SHP77 (cell line): Measurements from ENCODE around the gene USH1G.
"Not testable (repeated sequence)": the region's sequence is repeated elsewhere in the genome, so short reads cannot be mapped to it uniquely, and the experiment has no call there.

Experiments
- DNase-seq, 2 experiments: peaks; one replicate each; lab custom pipeline; 2025; lab: John Stamatoyannopoulos, UW

The USH1G gene

GRCh38 chr17:74922694-74923537 lies at the start of gene USH1G:
USH1G (minus strand) TSS chr17:74923255; CDS start chr17:74923073, 182 bp downstream.
- no peak for DNase-seq

DNA sequence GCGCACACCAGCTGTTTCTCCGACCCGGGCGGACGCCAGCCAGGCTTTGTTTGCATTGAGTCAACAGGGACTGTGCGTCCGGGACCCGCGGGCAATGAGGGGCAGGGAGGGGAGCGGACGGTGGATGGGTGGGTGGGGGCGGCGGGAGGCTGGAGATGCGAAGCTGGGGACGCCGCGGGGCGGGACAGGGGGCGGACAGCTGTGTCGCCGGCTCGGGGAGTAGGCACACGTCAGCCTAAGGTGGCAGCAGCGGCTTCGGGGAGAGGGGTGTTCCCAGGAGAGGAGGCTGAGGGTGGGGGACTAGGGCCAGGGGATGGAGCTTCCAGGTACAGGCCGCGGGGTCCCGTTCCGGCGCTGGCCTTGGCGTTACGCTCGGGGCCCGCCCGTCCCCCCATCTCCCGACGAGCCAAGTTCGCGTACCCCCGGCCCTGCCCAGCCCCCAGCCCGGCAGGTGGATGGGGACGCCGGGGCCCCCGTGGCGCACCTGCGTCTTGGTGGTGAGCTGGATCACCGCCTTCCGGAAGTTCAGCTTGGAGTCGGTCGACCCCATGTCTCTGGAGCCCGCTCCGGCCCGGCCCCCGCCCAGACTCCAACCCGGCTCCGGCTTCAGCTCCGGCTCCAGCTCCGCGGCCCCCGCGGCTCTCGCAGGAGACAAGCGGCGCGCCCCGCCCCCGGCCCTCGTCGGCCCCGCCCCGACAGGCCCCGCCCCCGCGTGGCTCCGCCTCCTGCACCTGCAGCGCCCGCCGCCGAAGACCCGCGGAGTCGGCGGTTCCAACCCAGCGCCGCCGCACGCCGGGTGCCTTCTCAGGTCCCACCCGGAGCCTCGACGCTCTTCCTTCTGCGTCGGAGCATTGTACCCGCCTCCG lies 49.3 kb upstream of the USH1G start, which contains the start of gene HID1:
TSS of gene HID1 (minus strand) at position 653 of the 866 bp plus-strand sequence. CDS start at position 550, 103 bp downstream.
- peak; percentile 79 to 91 for DNase-seq

DNA sequence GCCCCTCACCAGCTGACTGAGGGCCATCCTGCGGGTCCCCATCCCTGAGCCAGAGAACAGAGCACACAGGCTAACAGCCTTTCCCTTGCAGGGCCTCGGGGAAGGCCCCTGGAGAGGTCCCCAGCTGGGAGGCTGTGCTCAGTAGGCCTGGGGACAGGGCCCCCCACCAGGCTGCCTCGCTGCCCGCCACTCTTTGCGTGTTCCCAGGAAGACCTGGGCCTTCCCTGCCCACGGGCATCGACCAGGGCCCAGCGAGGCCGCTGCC lies 48.7 kb upstream of the USH1G start:
- DNase-seq: no peak

DNA sequence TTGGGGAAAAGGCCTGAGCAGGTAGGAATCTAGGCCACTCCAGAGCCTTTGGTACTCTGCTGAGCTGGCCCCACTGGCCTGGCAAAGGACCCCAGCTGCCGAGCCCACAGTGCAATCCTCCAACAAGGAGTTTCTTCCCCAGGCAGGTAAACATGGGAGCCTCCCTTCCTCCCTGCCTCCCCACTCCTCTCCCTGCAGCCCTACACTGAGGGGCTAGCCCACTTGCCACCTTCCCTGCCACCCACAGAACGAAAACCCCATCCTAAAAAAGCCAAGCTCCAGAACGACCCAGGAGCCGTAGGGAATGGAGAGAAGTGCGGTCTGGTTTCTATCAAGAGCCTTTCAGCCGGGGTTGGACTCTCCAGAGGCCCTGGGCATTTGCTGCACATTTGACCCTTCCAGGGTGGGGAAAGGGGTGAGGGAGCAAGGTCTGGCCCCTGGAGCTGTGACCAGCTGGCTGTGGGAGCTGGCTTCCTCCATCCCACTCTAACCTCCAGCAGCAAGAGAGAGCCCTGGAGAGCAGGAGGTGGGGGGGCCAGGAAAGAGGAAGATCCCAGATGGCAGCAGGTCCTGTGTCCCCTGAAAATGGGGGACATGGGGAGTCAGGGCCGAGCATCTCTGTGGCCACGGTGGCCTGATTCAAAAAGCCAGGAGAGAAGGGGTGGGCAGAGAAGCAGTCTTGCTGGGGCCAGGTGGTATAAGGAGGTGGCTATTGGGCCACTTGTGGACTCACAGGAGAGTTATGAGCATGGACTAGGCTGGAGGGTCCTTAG lies 48.2 kb upstream of the USH1G start:
- no peak for DNase-seq

DNA sequence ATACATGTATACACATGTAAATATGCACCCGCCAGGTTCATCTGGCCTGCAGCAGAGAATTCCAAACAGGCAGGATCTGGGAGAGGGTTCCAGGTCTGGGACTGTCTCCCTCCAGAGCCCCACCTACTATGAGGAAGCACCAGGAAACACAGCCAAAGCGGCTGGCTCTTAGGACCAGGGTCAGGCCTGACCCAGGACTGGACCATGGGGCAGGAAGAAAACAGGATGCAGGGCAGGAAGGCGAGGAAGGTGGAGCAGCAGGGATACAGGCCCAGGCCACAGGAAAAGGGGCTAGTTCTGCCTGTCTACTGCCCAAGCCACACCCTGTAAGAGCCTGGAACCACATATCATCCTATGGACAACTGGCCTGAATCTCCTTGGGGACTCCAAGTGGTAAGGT lies 47.3 kb upstream of the USH1G start:
- no peak for DNase-seq

- not testable (repeated sequence) for DNase-seq
Measured at GRCh38 chr17:74969501-74969900, 46.4 kb upstream of the USH1G start.

- DNase-seq: no peak
Measured at GRCh38 chr17:74968361-74968780, 45.3 kb upstream of the USH1G start.

GRCh38 chr17:74964988-74965622 lies 42.0 kb upstream of the USH1G start:
- no peak for DNase-seq

DNA sequence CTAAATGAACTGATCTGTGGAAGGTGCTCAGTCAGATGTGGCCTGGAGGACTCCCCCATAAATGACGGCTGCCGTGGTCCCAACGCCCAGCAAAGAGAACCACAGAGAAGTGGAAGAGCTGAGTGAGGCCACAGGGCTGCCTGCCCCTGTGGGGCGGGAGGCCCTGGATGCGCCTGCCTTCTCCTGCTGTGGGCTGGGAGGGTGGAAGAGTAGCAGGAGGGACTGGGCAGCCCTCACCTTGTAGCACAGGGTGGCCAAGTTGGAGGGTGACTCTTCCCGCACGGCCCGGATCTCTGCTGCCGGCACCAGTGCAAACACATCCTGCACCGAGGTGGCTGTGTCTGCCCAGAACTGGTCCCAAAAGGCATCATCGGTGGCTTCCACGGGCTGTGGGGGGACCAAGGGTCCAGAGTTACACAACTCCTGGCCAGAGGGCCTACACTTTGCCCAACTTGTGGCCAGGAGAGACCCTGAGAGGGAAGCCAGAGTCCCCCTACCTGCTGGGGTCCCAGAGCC lies 41.2 kb upstream of the USH1G start:
- no peak for DNase-seq

- DNase-seq: no peak
Measured at GRCh38 chr17:74963656-74964055, 40.6 kb upstream of the USH1G start.

DNA sequence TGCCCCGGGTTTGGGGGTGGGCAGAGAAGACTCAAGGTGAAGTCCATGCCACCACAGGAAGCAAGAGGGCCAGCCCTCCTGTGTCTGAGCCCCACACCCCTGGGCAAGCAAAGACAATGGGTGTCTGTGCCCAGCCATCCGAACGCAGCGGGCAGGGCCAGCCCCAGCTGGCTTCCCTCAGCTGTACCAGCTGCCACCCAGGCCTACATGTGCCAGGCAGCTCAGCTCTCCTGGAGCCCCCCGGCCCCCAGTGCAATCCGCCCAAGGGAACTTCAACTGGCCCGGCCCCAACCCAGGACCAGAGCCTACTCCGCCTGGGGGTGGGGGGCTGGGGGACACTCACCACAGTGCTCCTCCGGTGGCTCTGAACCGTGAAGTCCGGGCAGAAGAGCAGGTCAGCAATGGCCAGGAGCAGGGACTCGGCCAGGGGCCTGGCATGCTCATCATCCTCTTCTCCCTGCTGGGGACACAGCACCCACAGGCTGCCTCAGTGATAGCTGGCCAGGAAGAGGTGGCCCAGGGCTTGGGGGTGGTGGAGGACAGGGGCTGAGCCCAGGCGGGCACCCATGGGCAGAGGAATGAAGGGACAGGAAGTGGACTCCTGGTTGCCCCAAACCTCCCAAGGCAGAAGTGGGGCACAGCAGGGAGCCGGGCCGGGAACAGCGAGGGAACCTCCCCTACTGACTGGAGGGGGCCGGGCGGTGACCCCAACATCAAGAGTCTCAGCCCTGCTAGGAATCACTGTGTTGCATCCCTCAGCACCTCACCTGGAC lies 39.8 kb upstream of the USH1G start:
- DNase-seq: no peak

GRCh38 chr17:74961657-74962350 lies 38.7 kb upstream of the USH1G start:
- peak; percentile 87 to 89 for DNase-seq

GRCh38 chr17:74960570-74961342 lies 37.7 kb upstream of the USH1G start:
- no peak for DNase-seq

DNA sequence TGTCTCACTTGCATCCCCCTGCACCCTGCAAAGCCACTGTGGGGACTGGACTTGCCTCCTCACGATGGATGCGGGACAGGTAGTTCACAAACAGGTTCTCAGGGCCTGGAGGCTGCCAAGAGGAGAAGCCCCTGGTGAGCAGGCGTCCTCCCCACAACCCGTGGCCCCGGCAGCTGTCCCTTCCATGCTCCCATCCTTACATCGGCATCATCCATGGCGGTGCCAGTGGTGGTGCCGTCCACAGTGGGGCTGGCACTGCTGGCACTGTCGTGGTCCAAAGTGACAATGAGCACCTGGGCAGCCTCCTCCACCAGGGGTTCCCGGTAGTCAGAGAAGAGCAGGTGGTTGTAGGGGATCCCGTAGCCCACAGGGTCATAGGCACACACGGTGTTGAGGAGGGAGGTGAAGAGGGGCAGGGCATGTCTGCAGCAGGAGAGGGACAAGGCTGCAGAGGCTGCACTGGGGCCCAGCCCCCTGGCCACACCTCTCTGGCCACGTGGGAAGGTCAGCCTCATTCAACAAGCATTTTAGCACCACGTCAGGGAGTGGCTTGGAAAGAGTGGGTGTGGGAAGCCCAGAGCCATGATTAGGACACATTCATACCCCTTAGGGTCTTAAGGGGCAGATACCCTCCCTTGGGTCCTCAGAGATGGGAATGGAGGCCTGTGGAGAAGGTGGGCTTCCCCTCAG lies 36.9 kb upstream of the USH1G start:
- DNase-seq: no peak

GRCh38 chr17:74957935-74958740 lies 35.1 kb upstream of the USH1G start:
- peak; percentile 50 to 51 for DNase-seq

DNA sequence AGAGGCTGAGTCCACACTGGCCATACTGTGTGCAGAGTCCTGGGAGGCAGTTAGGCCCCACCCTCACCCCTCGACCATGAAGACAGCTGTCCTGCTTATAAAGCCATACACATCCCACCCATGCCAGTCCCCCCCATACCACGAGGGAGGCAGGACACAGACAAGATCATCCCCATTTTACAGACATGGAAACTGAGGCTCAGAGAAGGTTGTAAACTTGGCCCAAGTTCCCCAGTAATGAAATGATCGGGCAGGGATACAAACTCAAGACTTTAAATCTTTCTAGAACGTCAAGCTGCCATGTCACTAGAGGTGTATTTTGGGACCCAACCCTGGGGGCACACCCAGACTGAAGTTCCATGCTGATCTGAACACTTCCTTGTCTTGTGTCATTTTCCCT lies 33.0 kb upstream of the USH1G start:
- no peak for DNase-seq

DNA sequence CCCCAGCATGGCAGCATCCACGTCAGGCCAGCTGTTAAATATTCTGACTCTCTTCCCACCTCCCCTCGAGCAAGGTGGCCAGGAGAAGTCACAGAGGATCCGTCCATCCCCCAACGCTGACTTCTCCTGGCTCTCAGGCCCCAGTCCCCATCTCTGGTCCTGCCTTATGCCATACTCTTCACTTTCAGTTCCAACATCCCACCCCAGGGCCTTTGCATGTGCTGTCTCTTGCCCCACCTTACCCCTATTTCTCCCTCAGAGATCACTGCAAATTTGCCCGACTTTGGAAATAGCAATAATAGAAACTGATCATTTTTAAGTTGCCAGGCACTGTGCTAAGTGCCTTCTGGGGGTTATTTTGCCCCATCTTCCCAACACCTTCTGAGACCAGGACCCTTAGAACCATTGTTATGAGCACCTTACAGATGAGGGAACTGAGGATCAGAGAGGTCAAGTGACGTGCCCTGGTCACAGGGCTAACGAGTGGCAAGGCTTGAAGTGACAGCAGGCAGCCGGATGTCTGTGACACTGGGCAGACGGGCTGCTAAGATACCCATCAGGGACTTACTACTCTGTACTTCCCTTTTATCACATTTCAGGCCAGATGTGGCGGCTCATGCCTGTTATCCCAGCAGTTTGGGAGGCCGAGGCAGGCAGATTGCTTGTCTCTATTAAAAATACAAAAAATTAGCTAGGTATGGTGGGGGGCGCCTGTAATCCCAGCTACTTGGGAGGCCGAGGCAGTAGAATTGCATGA lies 31.8 kb upstream of the USH1G start:
- no peak for DNase-seq
